ENCODE data around the gene FBXO15.

FBXO15 gene

GRCh38 chr18:74147779-74148542, at the start of gene FBXO15, which contains the start of gene TIMM21:
FBXO15 (minus strand) TSS chr18:74147834; CDS start chr18:74147785, 49 bp downstream.
TIMM21 (plus strand) TSS chr18:74148523; CDS start chr18:74148809, 286 bp downstream.
- Histone ChIP-seq H3K9me3 (ENCODE audit: low read length) (no peaks in the 10 kb centered on the region), H3K27me3 (ENCODE audit: insufficient read depth, low read length) (no peaks in the 10 kb centered on the region), H3K4me1 (ENCODE audit: insufficient read depth, low read length) (peaks cover 20% of the 10 kb centered on the region), H3K4me3 (ENCODE audit: low read length) (peak within 1 kb of the TSS; percentile 99), H2AFZ (ENCODE audit: low read depth, low read length) (peak within 1 kb of the TSS; percentile 64), H3K36me3 (ENCODE audit: insufficient read depth, low read length) (peaks cover 11% of the 10 kb centered on the region)

GRCh38 chr18:74196220-74197119, 48.8 kb upstream of the FBXO15 start:
- H3K27me3 ChIP-seq (ENCODE audit: insufficient read depth, low read length): peaks cover 2% of the 10 kb centered on the region
- no peaks in the 10 kb centered on the region for H3K4me1 ChIP-seq (ENCODE audit: insufficient read depth, low read length)
- H3K4me3 ChIP-seq (ENCODE audit: low read length): no peak overlapping the region
- H3K9me3 ChIP-seq (ENCODE audit: low read length): no peaks in the 10 kb centered on the region
- H2AFZ ChIP-seq (ENCODE audit: low read depth, low read length): peak overlapping the region; percentile 30
- H3K36me3 ChIP-seq (ENCODE audit: insufficient read depth, low read length): no peaks in the 10 kb centered on the region

- H3K4me1 ChIP-seq (ENCODE audit: insufficient read depth, low read length): no peaks in the 10 kb centered on the region
- H3K36me3 ChIP-seq (ENCODE audit: insufficient read depth, low read length): no peaks in the 10 kb centered on the region
- no peak overlapping the region for H3K4me3 ChIP-seq (ENCODE audit: low read length)
- no peak overlapping the region for H2AFZ ChIP-seq (ENCODE audit: low read depth, low read length)
- H3K9me3 ChIP-seq (ENCODE audit: low read length): no peaks in the 10 kb centered on the region
- peaks cover 5% of the 10 kb centered on the region for H3K27me3 ChIP-seq (ENCODE audit: insufficient read depth, low read length)
Measured at GRCh38 chr18:74194691-74195090, 47.1 kb upstream of the FBXO15 start.

- peaks cover 4% of the 10 kb centered on the region for H3K4me1 ChIP-seq (ENCODE audit: insufficient read depth, low read length)
- no peaks in the 10 kb centered on the region for H3K9me3 ChIP-seq (ENCODE audit: low read length)
- no peak overlapping the region for H2AFZ ChIP-seq (ENCODE audit: low read depth, low read length)
- H3K27me3 ChIP-seq (ENCODE audit: insufficient read depth, low read length): peaks cover 5% of the 10 kb centered on the region
- no peak overlapping the region for H3K4me3 ChIP-seq (ENCODE audit: low read length)
- H3K36me3 ChIP-seq (ENCODE audit: insufficient read depth, low read length): no peaks in the 10 kb centered on the region
Measured at GRCh38 chr18:74191577-74191976, 43.9 kb upstream of the FBXO15 start.

GRCh38 chr18:74190086-74190485, 42.5 kb upstream of the FBXO15 start:
- Histone ChIP-seq H3K36me3 (ENCODE audit: insufficient read depth, low read length) (no peaks in the 10 kb centered on the region), H3K9me3 (ENCODE audit: low read length) (no peaks in the 10 kb centered on the region), H2AFZ (ENCODE audit: low read depth, low read length) (no peak overlapping the region), H3K4me3 (ENCODE audit: low read length) (no peak overlapping the region), H3K27me3 (ENCODE audit: insufficient read depth, low read length) (peaks cover 5% of the 10 kb centered on the region), H3K4me1 (ENCODE audit: insufficient read depth, low read length) (peaks cover 4% of the 10 kb centered on the region)

GRCh38 chr18:74186661-74187060, 39.0 kb upstream of the FBXO15 start:
- no peak overlapping the region for H2AFZ ChIP-seq (ENCODE audit: low read depth, low read length)
- H3K4me3 ChIP-seq (ENCODE audit: low read length): no peak overlapping the region
- no peaks in the 10 kb centered on the region for H3K9me3 ChIP-seq (ENCODE audit: low read length)
- H3K36me3 ChIP-seq (ENCODE audit: insufficient read depth, low read length): no peaks in the 10 kb centered on the region
- peaks cover 4% of the 10 kb centered on the region for H3K4me1 ChIP-seq (ENCODE audit: insufficient read depth, low read length)
- H3K27me3 ChIP-seq (ENCODE audit: insufficient read depth, low read length): peaks cover 10% of the 10 kb centered on the region

- Histone ChIP-seq H3K9me3 (ENCODE audit: low read length) (no peaks in the 10 kb centered on the region), H3K4me3 (ENCODE audit: low read length) (no peak overlapping the region), H2AFZ (ENCODE audit: low read depth, low read length) (no peak overlapping the region), H3K36me3 (ENCODE audit: insufficient read depth, low read length) (no peaks in the 10 kb centered on the region), H3K27me3 (ENCODE audit: insufficient read depth, low read length) (peaks cover 5% of the 10 kb centered on the region), H3K4me1 (ENCODE audit: insufficient read depth, low read length) (peaks cover 4% of the 10 kb centered on the region)
Measured at GRCh38 chr18:74185860-74186259, 38.2 kb upstream of the FBXO15 start.

- H3K27me3 ChIP-seq (ENCODE audit: insufficient read depth, low read length): peaks cover 5% of the 10 kb centered on the region
- no peaks in the 10 kb centered on the region for H3K9me3 ChIP-seq (ENCODE audit: low read length)
- H3K4me1 ChIP-seq (ENCODE audit: insufficient read depth, low read length): peaks cover 4% of the 10 kb centered on the region
- no peak overlapping the region for H3K4me3 ChIP-seq (ENCODE audit: low read length)
- no peak overlapping the region for H2AFZ ChIP-seq (ENCODE audit: low read depth, low read length)
- H3K36me3 ChIP-seq (ENCODE audit: insufficient read depth, low read length): no peaks in the 10 kb centered on the region
Measured at GRCh38 chr18:74184875-74185274, 37.2 kb upstream of the FBXO15 start.

GRCh38 chr18:74183130-74183529, 35.5 kb upstream of the FBXO15 start:
- Histone ChIP-seq H3K9me3 (ENCODE audit: low read length) (no peaks in the 10 kb centered on the region), H3K36me3 (ENCODE audit: insufficient read depth, low read length) (no peaks in the 10 kb centered on the region), H3K4me1 (ENCODE audit: insufficient read depth, low read length) (no peaks in the 10 kb centered on the region), H3K27me3 (ENCODE audit: insufficient read depth, low read length) (peaks cover 5% of the 10 kb centered on the region), H2AFZ (ENCODE audit: low read depth, low read length) (no peak overlapping the region), H3K4me3 (ENCODE audit: low read length) (no peak overlapping the region)

- H3K4me3 ChIP-seq (ENCODE audit: low read length): no peak overlapping the region
- no peaks in the 10 kb centered on the region for H3K36me3 ChIP-seq (ENCODE audit: insufficient read depth, low read length)
- no peaks in the 10 kb centered on the region for H3K9me3 ChIP-seq (ENCODE audit: low read length)
- H3K27me3 ChIP-seq (ENCODE audit: insufficient read depth, low read length): peaks cover 5% of the 10 kb centered on the region
- no peaks in the 10 kb centered on the region for H3K4me1 ChIP-seq (ENCODE audit: insufficient read depth, low read length)
- no peak overlapping the region for H2AFZ ChIP-seq (ENCODE audit: low read depth, low read length)
Measured at GRCh38 chr18:74182335-74182734, 34.7 kb upstream of the FBXO15 start.

GRCh38 chr18:74179623-74180199, 32.1 kb upstream of the FBXO15 start:
- H3K4me1 ChIP-seq (ENCODE audit: insufficient read depth, low read length): no peaks in the 10 kb centered on the region
- H3K27me3 ChIP-seq (ENCODE audit: insufficient read depth, low read length): peaks cover 7% of the 10 kb centered on the region
- no peak overlapping the region for H3K4me3 ChIP-seq (ENCODE audit: low read length)
- H3K9me3 ChIP-seq (ENCODE audit: low read length): no peaks in the 10 kb centered on the region
- no peaks in the 10 kb centered on the region for H3K36me3 ChIP-seq (ENCODE audit: insufficient read depth, low read length)
- no peak overlapping the region for H2AFZ ChIP-seq (ENCODE audit: low read depth, low read length)

GRCh38 chr18:74178884-74179283, 31.2 kb upstream of the FBXO15 start:
- Histone ChIP-seq H2AFZ (ENCODE audit: low read depth, low read length) (no peak overlapping the region), H3K4me3 (ENCODE audit: low read length) (no peak overlapping the region), H3K4me1 (ENCODE audit: insufficient read depth, low read length) (no peaks in the 10 kb centered on the region), H3K9me3 (ENCODE audit: low read length) (no peaks in the 10 kb centered on the region), H3K36me3 (ENCODE audit: insufficient read depth, low read length) (no peaks in the 10 kb centered on the region), H3K27me3 (ENCODE audit: insufficient read depth, low read length) (peaks cover 3% of the 10 kb centered on the region)

- Histone ChIP-seq H3K4me1 (ENCODE audit: insufficient read depth, low read length) (no peaks in the 10 kb centered on the region), H3K4me3 (ENCODE audit: low read length) (no peak overlapping the region), H3K36me3 (ENCODE audit: insufficient read depth, low read length) (no peaks in the 10 kb centered on the region), H3K9me3 (ENCODE audit: low read length) (no peaks in the 10 kb centered on the region), H2AFZ (ENCODE audit: low read depth, low read length) (no peak overlapping the region), H3K27me3 (ENCODE audit: insufficient read depth, low read length) (peaks cover 6% of the 10 kb centered on the region)
Measured at GRCh38 chr18:74175658-74176057, 28.0 kb upstream of the FBXO15 start.

Data from neuron (in vitro differentiated cells).